HK-2 (cell line): ENCODE measurements around the gene PRR3.

Experiments used
- DNase-seq: peaks from one replicate; pipeline ENCODE4 v3.0.0-alpha.2; 2018; ENCODE audit not compliant: unreplicated experiment

The PRR3 gene

GRCh38 chr6:30571075-30571761 lies 14.1 kb downstream of the PRR3 start, which contains the start of gene ABCF1:
TSS of gene ABCF1 (plus strand) at chr6:30571442. CDS start at chr6:30571488, 46 bp downstream.
- DNase-seq, result peak; percentile 98

- no peak for DNase-seq
These were observed 14.6 kb downstream of the PRR3 start for GRCh38 chr6:30571762-30572082.

GRCh38 chr6:30572148-30572547 lies 15.1 kb downstream of the PRR3 start:
- no peak for DNase-seq

GRCh38 chr6:30573113-30573512 lies 16.0 kb downstream of the PRR3 start:
- no peak for DNase-seq

GRCh38 chr6:30578051-30578450 lies 21.0 kb downstream of the PRR3 start:
- DNase-seq, result no peak

- no peak for DNase-seq
These were observed 26.8 kb downstream of the PRR3 start for GRCh38 chr6:30583921-30584320.

- no peak for DNase-seq
These were observed 32.8 kb downstream of the PRR3 start for GRCh38 chr6:30589754-30590358.

- no peak for DNase-seq
These were observed 33.4 kb downstream of the PRR3 start for GRCh38 chr6:30590509-30590908.

GRCh38 chr6:30591008-30591407 lies 33.9 kb downstream of the PRR3 start:
- DNase-seq, result no peak

GRCh38 chr6:30592287-30592686 lies 35.2 kb downstream of the PRR3 start:
- DNase-seq, result no peak

- DNase-seq, result peak; percentile 72
These were observed 40.4 kb downstream of the PRR3 start for GRCh38 chr6:30597315-30598144.

- no peak for DNase-seq
These were observed 42.0 kb downstream of the PRR3 start for GRCh38 chr6:30598912-30599624.

- DNase-seq, result no peak
These were observed 42.7 kb downstream of the PRR3 start for GRCh38 chr6:30599625-30600324.

- no peak for DNase-seq
These were observed 43.4 kb downstream of the PRR3 start for GRCh38 chr6:30600451-30600961.

GRCh38 chr6:30601436-30601814 lies 44.3 kb downstream of the PRR3 start:
- no peak for DNase-seq

- no peak for DNase-seq
These were observed 44.9 kb downstream of the PRR3 start for GRCh38 chr6:30601815-30602641.

GRCh38 chr6:30603961-30604360 lies 46.9 kb downstream of the PRR3 start:
- DNase-seq, result no peak

- no peak for DNase-seq
These were observed 53.0 kb downstream of the PRR3 start for GRCh38 chr6:30610065-30610464.

- DNase-seq, result no peak
These were observed 54.2 kb downstream of the PRR3 start for GRCh38 chr6:30611150-30611855.

- DNase-seq, result no peak
These were observed 54.7 kb downstream of the PRR3 start for GRCh38 chr6:30611856-30612194.
